WI38 (cell line): ENCODE measurements around the gene DISP2.
A peak's percentile ranks its signal among the peaks of the same experiment; 100 is the strongest.

Source experiments
- H3K4me3 ChIP-seq: 2 replicates; pipeline ENCODE4 v1.5.1; 2011; ENCODE audit warnings: low read depth, mild to moderate bottlenecking, control low read depth, low read length
- TF ChIP-seq, protein P1 (sequence below): IDR thresholded peaks from 2 replicates; pipeline ENCODE4 v1.5.1; 2012; ENCODE audit warnings: low read depth, mild to moderate bottlenecking, control low read depth, low read length

Gene DISP2

DNA sequence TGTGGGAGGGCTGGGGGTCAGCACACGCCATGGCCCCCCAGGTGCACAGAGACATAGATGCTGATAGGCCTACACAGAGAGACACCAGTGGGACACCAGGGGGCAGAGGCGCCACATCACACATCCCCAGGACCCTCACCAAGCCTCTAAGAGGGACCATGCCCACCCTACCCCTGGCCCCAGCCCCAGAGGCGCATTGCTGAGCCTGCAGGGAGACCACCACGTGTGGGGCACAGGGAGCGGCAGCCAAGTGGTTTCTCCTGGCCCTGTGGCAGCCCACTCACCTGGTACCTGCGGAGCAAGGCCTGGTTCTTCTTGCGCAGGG lies 18.4 kb upstream of the DISP2 start:
- peak overlapping the region; percentile 64 for H3K4me3 ChIP-seq
- TF ChIP-seq, protein P1, sequence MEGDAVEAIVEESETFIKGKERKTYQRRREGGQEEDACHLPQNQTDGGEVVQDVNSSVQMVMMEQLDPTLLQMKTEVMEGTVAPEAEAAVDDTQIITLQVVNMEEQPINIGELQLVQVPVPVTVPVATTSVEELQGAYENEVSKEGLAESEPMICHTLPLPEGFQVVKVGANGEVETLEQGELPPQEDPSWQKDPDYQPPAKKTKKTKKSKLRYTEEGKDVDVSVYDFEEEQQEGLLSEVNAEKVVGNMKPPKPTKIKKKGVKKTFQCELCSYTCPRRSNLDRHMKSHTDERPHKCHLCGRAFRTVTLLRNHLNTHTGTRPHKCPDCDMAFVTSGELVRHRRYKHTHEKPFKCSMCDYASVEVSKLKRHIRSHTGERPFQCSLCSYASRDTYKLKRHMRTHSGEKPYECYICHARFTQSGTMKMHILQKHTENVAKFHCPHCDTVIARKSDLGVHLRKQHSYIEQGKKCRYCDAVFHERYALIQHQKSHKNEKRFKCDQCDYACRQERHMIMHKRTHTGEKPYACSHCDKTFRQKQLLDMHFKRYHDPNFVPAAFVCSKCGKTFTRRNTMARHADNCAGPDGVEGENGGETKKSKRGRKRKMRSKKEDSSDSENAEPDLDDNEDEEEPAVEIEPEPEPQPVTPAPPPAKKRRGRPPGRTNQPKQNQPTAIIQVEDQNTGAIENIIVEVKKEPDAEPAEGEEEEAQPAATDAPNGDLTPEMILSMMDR: no peak

DNA sequence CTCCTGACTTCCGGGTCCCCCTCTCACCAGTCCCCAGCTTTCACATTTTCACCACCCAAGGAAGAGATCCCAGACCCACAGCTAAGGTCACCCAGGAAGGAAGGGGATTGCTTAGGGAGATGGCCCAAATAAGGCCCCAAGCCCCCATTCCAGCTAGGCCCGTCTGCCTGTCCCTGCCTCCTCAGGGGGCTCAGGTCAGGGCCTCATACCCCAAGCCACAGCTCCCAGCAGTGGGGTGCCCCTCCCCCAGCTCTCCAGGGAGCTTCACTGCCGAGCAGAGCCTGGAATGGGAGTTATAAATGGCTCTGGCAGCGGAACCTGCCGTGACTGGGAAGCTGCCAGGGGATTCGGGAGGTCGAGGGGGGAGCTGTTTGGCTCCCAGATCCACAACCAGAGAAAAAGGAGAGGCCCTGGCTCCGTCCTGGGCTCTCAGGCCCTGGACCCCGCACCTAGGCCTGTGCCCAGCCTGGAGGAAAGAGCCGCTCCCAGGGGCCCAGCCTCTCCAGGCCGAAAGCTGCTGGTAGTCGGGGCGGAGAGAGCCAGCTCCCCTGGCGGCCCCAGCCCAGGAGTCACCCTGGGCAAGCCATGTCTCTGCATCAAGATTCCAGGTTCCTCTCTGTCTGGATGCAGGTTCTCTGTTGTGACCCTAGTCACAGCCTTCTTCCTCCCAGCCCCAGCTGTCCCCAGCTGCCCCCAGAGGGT lies 17.8 kb upstream of the DISP2 start:
- peak overlapping the region; percentile 64 for H3K4me3 ChIP-seq
- TF ChIP-seq, protein P1: no peak

DNA sequence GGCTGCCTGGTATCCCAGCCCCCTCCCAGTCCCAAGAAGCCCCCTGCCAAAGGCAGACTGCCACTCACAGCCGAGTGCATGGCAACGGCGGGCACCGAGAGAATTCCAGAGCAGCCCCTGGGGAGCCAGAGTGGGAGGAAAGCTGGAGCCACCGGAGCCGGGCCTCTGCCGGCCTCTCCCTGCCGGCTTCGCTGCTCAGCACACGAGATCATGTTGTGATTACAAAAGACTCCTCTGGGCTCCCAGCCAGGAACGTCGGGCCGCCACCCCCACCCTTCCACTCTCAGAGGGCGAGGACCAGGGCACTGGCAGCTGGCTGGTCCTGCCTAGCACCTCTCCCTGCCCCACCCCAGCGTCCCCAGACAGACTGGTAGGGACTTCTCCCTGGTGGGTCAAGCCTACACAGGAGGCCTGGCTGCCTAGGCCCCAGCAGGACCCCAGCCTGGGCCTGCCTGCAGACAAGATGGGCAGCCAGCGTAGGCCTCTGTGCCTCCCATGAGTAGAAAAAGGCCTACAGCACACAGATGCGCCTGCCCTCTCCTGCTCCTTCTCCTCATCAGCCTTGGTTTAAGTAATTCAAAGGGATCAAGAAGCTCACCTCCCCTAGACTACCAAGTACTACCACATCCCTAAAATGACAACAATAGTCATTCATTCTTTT lies 17.1 kb upstream of the DISP2 start, which contains the start of gene CCDC9B:
Gene CCDC9B (minus strand): TSS at position 200 of the 661 bp plus-strand sequence. CDS start 120 bp downstream, at position 80.
- H3K4me3 ChIP-seq: peak within 1 kb of the TSS; percentile 64
- TF ChIP-seq, protein P1: no peak

DNA sequence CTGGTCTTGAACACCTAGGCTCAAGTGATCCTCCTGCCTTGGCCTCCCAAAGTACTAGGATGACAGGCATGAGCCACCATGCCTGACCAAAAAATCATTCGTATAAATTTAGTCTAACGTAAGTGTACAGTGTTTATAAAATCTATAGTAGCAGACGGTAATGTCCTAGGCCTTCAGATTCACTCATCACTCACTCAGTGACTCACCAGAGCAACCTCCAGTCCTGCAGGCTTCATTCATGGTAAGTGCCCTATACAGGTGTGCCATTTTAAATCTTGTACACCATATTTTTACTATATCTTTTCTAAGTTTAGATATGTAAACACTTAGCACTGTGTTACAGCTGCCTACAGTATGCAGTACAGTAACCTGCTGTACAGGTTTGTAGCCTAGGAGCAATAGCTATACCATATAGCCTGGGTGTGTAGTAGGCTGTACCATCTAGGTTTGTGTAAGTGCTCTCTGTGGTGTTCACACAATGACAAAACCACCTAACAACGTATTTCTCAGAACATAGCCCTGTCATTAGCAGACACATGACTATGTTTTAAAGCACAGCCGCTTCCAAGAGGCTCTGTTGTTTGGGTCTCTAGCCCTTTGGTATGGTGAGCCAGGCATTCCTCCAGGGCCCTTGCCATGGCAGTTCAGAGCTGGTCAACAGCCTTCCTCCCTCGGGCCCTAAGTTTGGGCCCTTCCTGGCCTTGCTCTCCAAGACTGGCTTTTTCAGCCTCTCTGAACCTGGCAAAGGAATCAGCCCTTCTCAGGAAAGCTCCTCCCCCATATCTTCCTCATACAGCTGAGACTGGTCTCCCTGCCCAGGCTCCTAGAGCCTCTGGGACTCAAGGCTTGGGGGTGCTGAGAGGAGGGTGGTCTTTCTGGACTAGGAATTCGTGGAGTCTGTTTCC lies 15.4 kb upstream of the DISP2 start:
- no peak overlapping the region for H3K4me3 ChIP-seq
- TF ChIP-seq, protein P1: no peak

DNA sequence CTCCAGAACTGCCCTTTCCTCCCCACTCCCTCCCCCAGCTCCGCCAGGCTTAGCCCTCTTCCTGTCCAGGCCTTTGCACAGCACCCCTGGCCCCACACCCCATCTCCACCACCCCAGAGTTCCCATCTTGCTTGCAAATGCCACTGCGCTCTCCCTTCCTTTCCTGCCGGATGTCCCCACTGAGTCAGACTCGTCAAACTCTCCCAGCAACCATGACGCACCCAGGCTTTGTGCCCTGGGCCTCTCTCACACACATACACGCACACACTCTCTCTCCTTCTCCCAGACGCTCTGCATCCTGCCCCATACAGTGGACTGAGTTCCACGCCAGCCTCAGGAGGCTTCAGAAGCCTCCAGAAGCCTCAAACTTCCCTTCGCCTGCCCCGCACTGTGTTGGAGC lies 14.5 kb upstream of the DISP2 start:
- H3K4me3 ChIP-seq: no peak overlapping the region
- TF ChIP-seq, protein P1: no peak

DNA sequence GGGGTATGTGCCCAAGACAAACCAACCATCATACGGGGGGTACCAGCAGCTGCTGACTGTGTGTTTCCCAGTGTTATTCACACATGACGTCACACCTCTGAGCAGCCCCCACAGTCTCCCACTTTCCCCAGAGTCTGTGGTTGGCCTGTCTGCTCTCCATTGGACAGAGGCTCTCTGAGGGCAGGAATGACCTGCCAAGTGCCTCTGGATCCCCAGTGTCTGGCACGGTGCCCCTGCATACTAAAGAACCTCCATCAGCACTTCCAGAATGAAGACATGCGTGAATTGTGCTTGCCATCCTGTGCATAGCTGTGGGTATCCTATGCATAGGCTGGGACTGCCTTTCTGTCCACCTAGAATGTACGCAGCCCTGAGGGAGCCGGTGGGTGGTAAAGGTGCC lies 13.8 kb upstream of the DISP2 start:
- TF ChIP-seq, protein P1: no peak
- no peak overlapping the region for H3K4me3 ChIP-seq
